Right lobe of liver (tissue), 6 donors: ENCODE measurements around the gene PLA2G4A. TPM values are rescaled to one million over a fixed set of nuclear protein-coding genes. Genes with fewer than 3 reads are reported as not detected.

ENCODE experiments used
- ATAC-seq, 4 donors: fragments of 200-7000 bp; cut with Tn5 transposase; one replicate each; pipeline ENCODE4 v1.9.1; 2020; ENCODE audit warnings: mild to moderate bottlenecking in 4 of 4, moderate library complexity in 4 of 4
- DNase-seq, 3 donors: peaks; one replicate each; pipeline ENCODE4 v3.0.0-alpha.2; 2020
- H3K27ac ChIP-seq, 3 donors: fragments of 200-600 bp; one replicate each; pipeline ENCODE4 v1.8.0; 2022
- H3K27me3 ChIP-seq, 2 donors: fragments of 200-600 bp; one replicate each; pipeline ENCODE4 v1.8.0; 2022
- H3K36me3 ChIP-seq, 4 donors: fragments of 200-600 bp; sonication (generic) in 1 of 4; one replicate each; pipeline versions ENCODE4 v1.5.1 to v1.8.0; 2017 to 2022; ENCODE audit warnings: control low read depth in 1 of 4
- H3K4me1 ChIP-seq, 4 donors: fragments of 200-600 bp; sonication (generic) in 1 of 4; one replicate each; pipeline versions ENCODE4 v1.5.1 to v1.8.0; 2017 to 2022; ENCODE audit warnings: control low read depth in 1 of 4
- H3K4me3 ChIP-seq, 3 donors: fragments of 200-600 bp; one replicate each; pipeline ENCODE4 v1.8.0; 2022
- H3K9me3 ChIP-seq, 4 donors: fragments of 200-600 bp; sonication (generic) in 1 of 4; one replicate each; pipeline versions ENCODE4 v1.5.1 to v1.8.0; 2017 to 2022; ENCODE audit warnings: control low read depth in 1 of 4
- CTCF ChIP-seq, 4 donors: fragments of 200-600 bp in 3 of 4; fragments of 450-650 bp in 1 of 4; IDR thresholded peaks; one replicate each; pipeline versions ENCODE4 v1.5.1 to v1.8.0; 2016 to 2022; ENCODE audit warnings: antibody characterized with exemption in 4 of 4, mild to moderate bottlenecking in 2 of 4
- POLR2A ChIP-seq: fragments of 450-650 bp; IDR thresholded peaks from one replicate; pipeline ENCODE4 v1.6.1; 2017; ENCODE audit warnings: antibody characterized with exemption, mild to moderate bottlenecking
- WGBS: methylation state at CpG from one replicate; pipeline ENCODE4 v1.1.6; 2018; ENCODE audit warnings: low coverage, low lambda C conversion rate; ENCODE audit not compliant: insufficient coverage; ENCODE audit errors: missing lambda C conversion rate; 5-methylcytosine and 5-hydroxymethylcytosine counted together
- intact Hi-C, 2 donors: fragments of 100-400 bp; cut with DNase I; formaldehyde crosslinking; loops; one replicate each; pipeline versions ENCODE4 v1.11.2 to v1.14.1; 2022
- total RNA-seq, 6 experiments: library from RNA; depleted of rRNA in 2 of 6; stranded (reverse); fragments of >200 nt in 2 of 6; fragmentation: NEBNext Ultra II Directional in 3 of 6; extraction: Animal tissue kit (Norgen Biotek cat#: 25700) in 3 of 6; gene quantifications; one replicate each; pipeline versions ENCODE4 v1.1.0 to v1.2.4, GENCODE V29; 2016 to 2023
- donor health status: DM: no; HTN: yes; CAD: no.
- donor health status: DM: no; HTN: no; CAD: no.
- donor health status: DM: no; HTN: no; CAD: no.
- donor health status: DM: no; HTN: yes; CAD: no.
- donor health status: DM: no; HTN: yes; CAD: no.

The PLA2G4A gene
- total RNA-seq, 6 experiments from 2014 or later = 0.12 to 1.7 (median 0.98) TPM

GRCh38 chr1:186997877-186998276 lies 169.1 kb downstream of the PLA2G4A start:
- intact Hi-C loops = no loop called here
- no peak for DNase-seq
- ATAC-seq = no peak
- Histone ChIP-seq H3K27ac (no peak overlapping the region), H3K4me3 (no peak overlapping the region), H3K4me1 (no peaks in the 10 kb centered on the region), H3K27me3 (peaks cover 0 to 2% of the 10 kb centered on the region in 2 donors), H3K9me3 (no peaks in the 10 kb centered on the region), H3K36me3 (no peaks in the 10 kb centered on the region)
- 14% methylated on average over 1 of the region's 1 CpG for WGBS
- no peak for TF ChIP-seq POLR2A

GRCh38 chr1:186999506-186999905 lies 170.8 kb downstream of the PLA2G4A start:
- H3K4me1 ChIP-seq = no peaks in the 10 kb centered on the region
- no peak overlapping the region for H3K4me3 ChIP-seq
- ATAC-seq = no peak
- WGBS = 63% methylated on average over 4 of the region's 6 CpGs
- no peak for DNase-seq
- no peak overlapping the region for H3K27ac ChIP-seq
- no peaks in the 10 kb centered on the region for H3K9me3 ChIP-seq
- H3K27me3 ChIP-seq = no peaks in the 10 kb centered on the region
- intact Hi-C loops = no loop called here
- no peak for TF ChIP-seq CTCF (IDR thresholded peaks at IDR 0.05)
- no peak for TF ChIP-seq POLR2A
- no peaks in the 10 kb centered on the region for H3K36me3 ChIP-seq

GRCh38 chr1:187001198-187001889 lies 172.6 kb downstream of the PLA2G4A start:
- Histone ChIP-seq H3K4me1 (no peaks in the 10 kb centered on the region), H3K36me3 (no peaks in the 10 kb centered on the region), H3K27ac (no peak overlapping the region), H3K9me3 (no peaks in the 10 kb centered on the region), H3K27me3 (no peaks in the 10 kb centered on the region), H3K4me3 (no peak overlapping the region)
- 43% methylated on average over 4 of the region's 4 CpGs for WGBS
- DNase-seq = no peak
- ATAC-seq = peak in 1 of 4 donors; percentile 29
- intact Hi-C loops = no loop called here
- TF ChIP-seq CTCF (IDR thresholded peaks at IDR 0.05) (no peak), POLR2A (no peak)

GRCh38 chr1:187003353-187003752 lies 174.6 kb downstream of the PLA2G4A start:
- Histone ChIP-seq H3K27ac (no peak overlapping the region), H3K9me3 (no peaks in the 10 kb centered on the region), H3K36me3 (no peaks in the 10 kb centered on the region), H3K4me3 (no peak overlapping the region), H3K27me3 (no peaks in the 10 kb centered on the region), H3K4me1 (no peaks in the 10 kb centered on the region)
- DNase-seq (no peak), ATAC-seq (no peak)
- intact Hi-C loops = no loop called here
- 77% methylated on average over 8 of the region's 8 CpGs for WGBS
- TF ChIP-seq POLR2A (no peak), CTCF (IDR thresholded peaks at IDR 0.05) (no peak)

- intact Hi-C loops = no loop called here
- H3K27me3 ChIP-seq = no peaks in the 10 kb centered on the region
- no peaks in the 10 kb centered on the region for H3K36me3 ChIP-seq
- WGBS = 52% methylated on average over 2 of the region's 2 CpGs
- DNase-seq = no peak
- ATAC-seq = no peak
- TF ChIP-seq POLR2A (no peak), CTCF (IDR thresholded peaks at IDR 0.05) (no peak)
- no peak overlapping the region for H3K4me3 ChIP-seq
- H3K4me1 ChIP-seq = no peaks in the 10 kb centered on the region
- H3K27ac ChIP-seq = no peak overlapping the region
- H3K9me3 ChIP-seq = no peaks in the 10 kb centered on the region
Observed at GRCh38 chr1:187006896-187007295, 178.1 kb downstream of the PLA2G4A start.
